ENCODE measurements around the gene NINJ2. TPM values are rescaled to one million over a fixed set of nuclear protein-coding genes. Genes with fewer than 3 reads are reported as not detected.

NINJ2 gene
- polyA plus RNA-seq, 1 of the 3 experiments (the other 2 are of a cell fraction): 0.07 TPM

DNA sequence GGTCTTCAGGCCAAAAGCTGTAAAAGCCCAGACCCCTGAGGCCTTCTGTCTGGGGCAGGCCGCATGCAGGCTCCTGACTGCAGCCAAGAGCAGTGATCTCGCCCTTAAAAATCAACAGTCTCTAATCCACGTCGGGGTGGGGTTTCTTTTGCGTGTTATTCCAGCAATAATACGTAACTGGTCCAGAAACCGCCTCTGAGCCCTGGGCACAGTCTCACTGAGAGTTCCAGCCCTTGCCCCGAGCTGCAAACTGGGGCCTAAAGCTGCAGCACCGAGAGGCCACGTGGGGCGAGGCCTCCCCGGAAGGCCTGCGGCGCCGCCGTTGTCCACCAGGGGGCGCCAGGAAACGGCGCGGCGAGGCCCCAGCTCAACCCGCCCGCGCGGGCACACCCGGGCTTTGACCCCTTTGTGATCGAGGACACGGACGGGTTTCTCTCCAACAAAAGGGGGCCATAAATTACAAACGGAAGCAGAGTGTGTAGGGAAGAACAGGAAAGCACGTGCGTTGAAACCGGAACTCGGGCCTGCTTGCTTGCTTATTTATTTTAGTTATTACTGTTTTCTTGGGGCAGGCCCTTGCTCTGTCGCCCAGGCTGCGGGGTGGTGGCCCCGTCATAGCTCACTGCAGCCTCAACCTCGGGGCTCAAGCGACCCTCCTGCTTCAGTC lies 87.2 kb downstream of the NINJ2 start (continued):
- TF ChIP-seq CHD2 (IDR thresholded peaks at IDR 0.05; ENCODE audit: low read length, partially characterized antibody) (no peak), GATA2 (CRISPR knock-in tag; IDR thresholded peaks at IDR 0.05) (no peak), NFIC (IDR thresholded peaks at IDR 0.05; ENCODE audit: borderline replicate concordance) (no peak), MEF2A (IDR thresholded peaks at IDR 0.05; ENCODE audit: borderline replicate concordance, low read depth) (no peak), GABPA (IDR thresholded peaks at IDR 0.05; ENCODE audit: low read depth) (no peak), REST (IDR thresholded peaks at IDR 0.05; ENCODE audit: low read depth, low read length) (0 out of 2 replicates have a peak, but pooled peaks have one; percentile 20), RAD21 (IDR thresholded peaks at IDR 0.05; ENCODE audit: low read length) (peak; percentile 81), FOXM1 (IDR thresholded peaks at IDR 0.05; ENCODE audit: low read depth) (no peak), ELF1 (IDR thresholded peaks at IDR 0.05) (no peak; the same call in 1 of the 2 replicates), FOXJ3 (CRISPR knock-in tag; IDR thresholded peaks at IDR 0.05) (no peak), TAF1 (IDR thresholded peaks at IDR 0.05; ENCODE audit: borderline replicate concordance, low read depth, low read length) (peak; percentile 57; the same call in 1 of the 2 replicates), JUND (IDR thresholded peaks at IDR 0.05) (no peak), TCF12 (IDR thresholded peaks at IDR 0.05) (no peak; the same call in 1 of the 2 replicates), MXI1 (IDR thresholded peaks at IDR 0.05; ENCODE audit: low read depth, low read length) (peak; percentile 72), RXRA (IDR thresholded peaks at IDR 0.05; ENCODE audit: borderline replicate concordance, low read depth) (no peak), YY1 (IDR thresholded peaks at IDR 0.05; ENCODE audit: low read depth) (no peak), POLR2AphosphoS5 (IDR thresholded peaks at IDR 0.05; ENCODE audit: low read depth, low read length) (no peak), TEAD4 (IDR thresholded peaks at IDR 0.05; ENCODE audit: borderline replicate concordance, insufficient read depth) (no peak), USF2 (IDR thresholded peaks at IDR 0.05; ENCODE audit: borderline replicate concordance, low read depth, low read length) (peak; percentile 55), EZH2phosphoT487 (IDR thresholded peaks at IDR 0.05; ENCODE audit: borderline replicate concordance, low read depth) (no peak), ZBTB33 (IDR thresholded peaks at IDR 0.05; ENCODE audit: borderline replicate concordance, low read depth) (no peak), EP300 (IDR thresholded peaks at IDR 0.05; ENCODE audit: borderline replicate concordance in 1 of 2, low read depth in 1 of 2, low read length in 1 of 2) (peak in 1 of 2 experiments; percentile 13; a peak in 1 of 4 replicates)
- TF ChIP-seq, protein P1, sequence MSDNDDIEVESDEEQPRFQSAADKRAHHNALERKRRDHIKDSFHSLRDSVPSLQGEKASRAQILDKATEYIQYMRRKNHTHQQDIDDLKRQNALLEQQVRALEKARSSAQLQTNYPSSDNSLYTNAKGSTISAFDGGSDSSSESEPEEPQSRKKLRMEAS (IDR thresholded peaks at IDR 0.05; ENCODE audit: low read depth): peak; percentile 97
